Fibroblast of skin of right biceps (primary cell): ENCODE results near the gene FAM131A.

Source experiments
- DNase-seq: peaks from one replicate; pipeline ENCODE4 v3.0.0-alpha.2; 2013

Gene FAM131A

DNA sequence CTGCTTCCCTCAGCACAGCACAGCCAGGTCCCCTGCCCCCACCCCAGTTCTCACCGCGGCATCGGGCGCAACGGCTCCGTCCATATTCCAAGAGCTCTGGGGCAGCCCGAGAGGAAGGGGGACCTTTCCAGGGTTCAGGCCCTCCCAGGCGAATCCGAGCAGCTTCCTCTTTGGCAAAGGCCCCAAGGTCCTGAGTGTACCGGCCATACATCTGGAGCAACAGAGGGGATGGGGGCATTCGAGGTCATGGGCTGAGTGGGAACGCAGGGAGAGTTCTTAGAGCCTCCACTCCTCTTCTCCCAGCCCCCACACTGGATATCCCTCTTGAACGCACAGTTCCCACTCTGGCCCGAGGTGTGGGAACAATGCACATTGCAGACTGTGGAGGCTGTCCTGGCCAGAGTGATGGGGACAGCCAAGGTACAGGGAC lies 21.5 kb downstream of the FAM131A start:
- no peak for DNase-seq

DNA sequence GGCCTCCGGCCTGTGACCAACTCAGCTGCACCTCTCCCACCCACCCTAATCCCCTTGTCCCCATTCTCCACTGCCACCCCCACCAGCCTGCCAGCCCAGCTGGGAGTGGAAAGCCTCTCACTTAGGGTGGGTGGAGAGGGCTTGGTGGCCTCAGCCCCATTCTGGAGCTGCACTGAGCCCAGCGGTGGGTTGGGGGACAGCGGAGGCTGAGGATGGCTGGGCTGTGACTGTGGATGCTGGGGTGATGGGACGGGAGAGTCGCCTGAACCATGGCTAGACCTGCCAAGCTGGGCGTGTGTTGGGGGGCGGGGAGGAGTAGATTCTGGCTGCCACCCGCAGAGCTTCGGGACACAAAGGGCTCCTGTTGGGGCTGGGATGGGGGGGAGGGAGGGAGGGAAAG lies 22.2 kb downstream of the FAM131A start:
- no peak for DNase-seq

DNA sequence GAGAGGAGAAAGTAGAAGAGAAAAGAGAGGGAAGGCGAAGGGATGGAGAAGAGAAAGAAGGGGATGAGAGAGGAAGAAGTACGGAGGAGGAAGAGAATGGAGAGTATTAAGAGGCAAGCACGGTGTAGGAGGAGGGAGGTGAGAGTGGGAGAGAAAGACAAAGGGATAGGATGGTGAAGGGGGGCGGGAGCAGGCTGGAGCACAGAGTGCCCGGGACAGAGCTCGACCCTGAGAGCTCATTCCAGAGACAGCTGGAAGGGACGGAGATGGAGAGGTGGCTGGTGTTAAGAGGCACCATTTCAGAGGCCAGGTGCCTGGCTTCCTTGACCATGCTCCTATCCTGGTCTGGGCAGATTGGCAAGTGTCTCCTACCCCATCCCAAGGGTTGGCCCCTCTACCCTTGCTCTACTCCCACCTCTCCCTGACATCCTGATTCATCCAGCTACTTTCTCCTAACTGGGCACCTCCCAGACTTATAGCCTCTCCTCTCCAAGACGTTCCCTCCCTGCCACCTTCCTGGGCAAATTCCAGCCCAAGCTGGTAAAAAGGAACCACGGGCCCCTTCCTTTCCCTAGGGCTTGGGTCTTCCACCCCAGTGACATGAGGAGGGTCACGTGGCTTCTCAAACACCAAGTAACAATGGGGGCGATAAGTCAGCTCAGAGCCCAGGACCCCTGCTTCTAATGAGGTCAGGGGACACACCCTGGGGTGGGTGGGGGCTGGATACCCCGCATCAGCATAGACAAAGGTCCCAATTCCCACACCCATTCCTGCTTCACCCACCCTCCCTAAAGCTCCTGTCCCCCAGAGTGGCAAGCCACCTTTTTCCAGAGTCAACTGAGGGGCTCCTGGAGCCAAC lies 22.9 kb downstream of the FAM131A start:
- DNase-seq, result no peak

DNA sequence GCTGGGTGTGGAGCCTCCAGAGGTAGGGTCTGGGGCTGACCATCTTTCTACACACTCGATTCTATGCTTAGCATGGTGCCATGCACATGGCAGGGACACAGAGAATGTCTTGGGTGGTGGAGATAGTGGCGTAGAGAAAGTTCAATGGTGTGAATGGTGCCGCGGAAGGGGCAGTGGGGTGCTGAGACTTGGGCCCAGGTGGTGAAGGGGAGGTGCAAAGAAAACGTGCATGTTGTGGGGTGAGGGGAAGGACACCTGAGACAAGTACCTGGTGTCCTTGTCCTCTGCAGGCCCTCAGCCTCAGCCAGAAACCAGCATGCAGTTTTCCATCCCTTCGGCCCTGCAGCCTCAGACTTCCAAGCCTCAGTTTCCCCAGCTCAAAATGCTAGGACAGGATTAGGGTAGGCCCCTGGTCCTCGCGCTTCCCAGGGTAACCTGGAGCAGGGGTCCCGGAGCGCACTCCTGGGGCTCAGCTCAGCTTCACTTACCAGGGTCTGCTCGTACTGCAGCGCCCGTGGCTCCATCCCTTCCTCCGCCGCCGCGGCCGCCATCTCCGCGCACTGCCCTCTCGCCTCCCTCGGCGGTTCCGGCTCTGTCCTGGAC lies 23.6 kb downstream of the FAM131A start:
- no peak for DNase-seq

DNA sequence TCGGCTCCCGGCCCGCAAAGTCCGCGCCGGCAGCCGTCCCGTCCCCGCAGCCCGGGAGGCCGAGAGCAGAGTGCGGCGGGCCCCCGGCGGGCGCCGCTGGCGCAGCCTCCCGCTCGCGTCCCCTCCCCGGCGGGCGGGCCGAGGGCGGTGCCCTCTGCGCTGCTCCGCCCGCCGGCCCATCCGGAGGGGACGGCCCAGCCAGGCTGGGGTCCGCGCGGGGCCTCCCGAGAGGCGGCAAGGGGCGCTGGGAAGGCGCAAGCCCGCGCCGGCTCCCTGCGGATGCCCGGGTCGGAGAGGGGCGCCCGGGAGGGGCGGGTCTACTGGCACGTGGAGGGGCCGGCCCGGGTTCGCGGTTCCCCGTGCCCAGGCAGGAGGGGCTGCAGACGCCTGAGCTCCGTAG lies 24.1 kb downstream of the FAM131A start, which contains the start of the genes CLCN2 and POLR2H:
Gene CLCN2 (minus strand): TSS at position 74 of the 400 bp plus-strand sequence. CDS start 126 bp downstream, outside the sequence.
Gene POLR2H (plus strand): TSS at position 179 of the 400 bp plus-strand sequence. CDS start 1,783 bp downstream, outside the sequence.
- DNase-seq, result peak; percentile 63

DNA sequence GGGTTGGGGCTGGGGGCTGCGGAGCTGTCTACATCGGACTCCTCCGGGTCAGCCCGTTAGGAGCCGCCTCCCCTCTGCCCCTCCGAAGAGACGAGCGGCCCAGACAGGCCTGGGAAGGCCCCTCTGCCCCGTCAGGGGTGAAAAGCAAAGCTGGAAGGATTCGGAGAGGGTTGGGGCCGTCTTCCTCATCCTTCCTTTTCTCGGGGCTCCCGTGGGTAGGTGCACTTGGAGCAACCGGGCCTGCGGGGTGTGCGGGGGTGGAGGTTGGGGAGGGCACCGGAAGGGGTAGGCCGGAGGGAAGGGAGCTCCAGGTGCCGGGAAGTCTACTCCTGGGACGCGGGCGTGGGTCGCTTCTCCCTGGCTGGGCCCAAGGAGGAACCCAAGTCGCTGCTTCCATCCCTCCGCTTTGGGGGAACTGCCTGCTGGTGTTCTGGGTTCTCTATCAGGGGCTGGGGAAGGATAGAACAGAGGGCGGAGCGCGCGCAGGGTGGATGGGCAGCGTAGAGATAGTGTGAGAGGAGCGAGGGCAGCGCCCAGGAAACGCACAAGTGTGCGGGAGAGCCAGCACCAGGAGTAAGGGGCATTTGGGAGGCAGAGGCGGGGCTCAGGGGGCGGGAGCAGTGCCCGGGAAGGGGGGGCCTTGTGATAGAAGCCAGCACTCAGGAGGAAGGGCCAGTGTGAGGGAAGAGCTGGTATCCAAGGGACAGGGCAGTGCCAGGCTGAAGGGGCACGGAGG lies 24.7 kb downstream of the FAM131A start:
- peak; percentile 42 for DNase-seq

DNA sequence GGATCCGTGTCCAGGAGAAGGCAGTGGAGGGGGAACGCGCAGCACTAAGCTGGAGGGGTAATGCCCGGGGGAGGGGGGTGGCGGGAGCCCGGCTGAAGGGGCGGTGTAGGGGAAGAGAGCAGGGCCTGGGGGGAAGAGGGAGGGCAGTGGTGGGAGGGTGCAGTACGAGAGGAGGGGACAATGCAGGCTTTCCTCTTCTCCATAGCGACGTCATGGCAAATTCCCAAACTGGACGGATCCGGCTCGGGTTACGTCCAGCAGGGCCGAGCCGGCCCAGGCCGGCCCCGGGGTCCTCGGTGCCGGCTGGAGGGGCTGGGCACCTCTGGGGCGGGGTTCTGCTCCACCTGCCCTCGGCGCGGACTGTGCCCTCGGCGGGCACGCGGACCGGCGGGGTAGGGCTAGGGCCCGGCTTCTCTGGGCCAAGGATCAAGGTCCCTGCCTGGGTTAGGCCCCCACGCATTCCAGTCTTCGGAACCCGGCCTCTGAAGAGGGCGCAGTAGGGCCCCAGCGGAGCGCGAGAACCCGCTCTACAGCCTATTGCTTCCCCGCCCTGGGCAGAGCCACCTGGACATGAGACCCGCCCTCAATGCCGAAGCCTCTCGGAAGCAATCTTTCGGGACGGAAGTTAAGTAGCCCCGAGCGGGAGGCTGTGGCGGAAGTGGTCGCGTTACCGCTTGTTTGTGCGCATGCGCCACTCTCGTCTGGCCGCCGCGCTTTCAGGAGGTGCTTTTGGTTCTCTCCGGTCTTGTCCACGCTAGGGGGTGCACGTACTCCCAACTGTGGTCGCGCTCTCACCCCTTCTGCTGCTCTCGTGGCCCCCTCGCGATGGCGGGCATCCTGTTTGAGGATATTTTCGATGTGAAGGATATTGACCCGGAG lies 25.5 kb downstream of the FAM131A start:
- DNase-seq, result peak; percentile 97

DNA sequence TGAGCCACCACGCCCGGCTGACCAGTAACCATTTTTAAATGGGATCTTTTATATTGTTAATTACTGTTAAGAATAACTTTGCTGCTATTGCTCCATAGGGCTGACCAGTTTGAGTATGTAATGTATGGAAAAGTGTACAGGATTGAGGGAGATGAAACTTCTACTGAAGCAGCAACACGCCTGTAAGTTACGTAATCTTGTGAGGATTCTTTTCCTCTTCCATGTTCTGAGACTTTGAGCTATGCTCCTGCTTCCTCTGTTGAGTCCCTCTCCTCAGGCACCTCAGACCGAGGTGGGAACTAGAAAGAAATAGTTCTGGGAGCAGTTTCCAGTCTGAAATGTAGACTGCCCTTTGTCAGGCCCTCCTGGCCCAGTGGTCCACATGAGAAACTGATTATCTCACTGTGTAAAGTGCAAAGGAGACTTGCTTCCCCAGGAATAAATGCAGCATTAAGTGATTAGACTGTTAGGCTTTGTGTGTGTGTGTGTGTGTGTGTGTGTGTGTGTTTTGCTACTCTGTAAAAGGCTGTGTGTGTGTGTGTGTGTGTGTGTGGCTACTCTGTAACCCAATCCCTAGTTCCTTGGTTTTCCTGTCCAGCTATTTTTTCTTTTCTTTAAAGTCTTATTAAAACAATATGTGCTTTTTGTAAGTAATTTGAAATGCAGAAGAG lies 29.4 kb downstream of the FAM131A start:
- DNase-seq, result peak; percentile 46

DNA sequence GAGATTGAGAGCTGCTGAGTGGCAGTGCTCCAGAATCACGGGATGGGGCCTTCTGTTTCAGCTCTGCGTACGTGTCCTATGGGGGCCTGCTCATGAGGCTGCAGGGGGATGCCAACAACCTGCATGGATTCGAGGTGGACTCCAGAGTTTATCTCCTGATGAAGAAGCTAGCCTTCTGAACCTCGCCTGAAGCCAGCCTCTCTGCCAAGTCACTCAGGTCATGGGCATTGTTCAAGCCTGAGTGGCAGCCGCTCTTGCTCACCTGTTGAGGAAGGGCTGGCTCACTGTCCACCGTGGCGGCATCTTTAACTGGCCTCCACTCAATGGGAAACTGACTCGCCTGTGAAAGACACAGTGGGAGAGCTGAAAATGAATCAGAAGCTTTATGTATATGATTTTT lies 30.7 kb downstream of the FAM131A start:
- no peak for DNase-seq

DNA sequence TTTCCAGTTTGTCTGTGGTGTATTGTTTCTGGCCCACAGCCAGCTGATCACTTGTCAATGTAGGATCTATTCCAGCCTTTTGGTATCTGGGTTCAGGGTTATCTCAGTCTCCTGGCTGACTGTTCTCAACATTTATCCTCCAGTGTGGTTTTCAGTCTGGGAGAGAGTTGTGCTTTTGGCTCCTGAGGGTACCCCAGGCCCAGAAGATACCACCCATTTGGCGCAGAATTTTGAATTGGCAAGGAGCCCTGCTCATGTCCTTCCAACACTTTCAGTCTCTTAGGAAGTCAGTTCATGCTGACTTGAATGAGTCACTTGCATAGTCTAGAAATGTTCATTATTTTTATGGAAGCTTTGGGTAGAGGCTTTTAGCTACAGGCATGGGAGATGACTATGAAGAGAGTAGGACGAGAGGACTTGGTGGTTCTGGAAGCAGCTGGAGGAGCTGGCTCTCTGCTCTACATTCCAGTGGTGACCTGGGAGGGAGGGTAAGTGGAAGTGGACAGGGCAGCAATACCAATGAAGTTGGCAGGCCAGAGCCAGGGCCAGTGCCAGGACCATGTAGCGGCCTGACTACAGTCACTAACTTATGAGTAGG lies 31.3 kb downstream of the FAM131A start:
- peak; percentile 61 for DNase-seq

DNA sequence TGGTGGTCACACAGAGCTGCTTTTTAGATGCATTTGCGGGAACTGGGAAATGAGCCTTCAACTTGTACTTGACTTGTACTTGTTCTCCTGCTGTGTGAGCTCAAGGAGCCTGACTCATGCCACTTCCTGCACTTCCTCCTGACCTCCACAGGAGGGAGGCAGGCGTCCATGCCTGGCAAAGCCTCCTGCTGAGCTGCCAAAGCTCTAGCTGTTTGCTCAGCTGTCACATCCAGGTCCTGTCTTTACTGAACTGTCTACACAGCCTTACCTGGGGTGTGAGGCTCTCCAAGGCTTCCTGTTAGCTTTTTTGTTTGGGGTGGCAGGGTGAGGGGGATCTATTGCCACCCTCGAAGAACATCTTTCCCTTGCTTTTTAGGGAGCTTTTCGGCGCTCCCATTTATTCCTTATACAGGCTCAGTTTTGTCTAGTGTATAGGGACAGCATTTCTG lies 34.2 kb downstream of the FAM131A start:
- peak; percentile 82 for DNase-seq

DNA sequence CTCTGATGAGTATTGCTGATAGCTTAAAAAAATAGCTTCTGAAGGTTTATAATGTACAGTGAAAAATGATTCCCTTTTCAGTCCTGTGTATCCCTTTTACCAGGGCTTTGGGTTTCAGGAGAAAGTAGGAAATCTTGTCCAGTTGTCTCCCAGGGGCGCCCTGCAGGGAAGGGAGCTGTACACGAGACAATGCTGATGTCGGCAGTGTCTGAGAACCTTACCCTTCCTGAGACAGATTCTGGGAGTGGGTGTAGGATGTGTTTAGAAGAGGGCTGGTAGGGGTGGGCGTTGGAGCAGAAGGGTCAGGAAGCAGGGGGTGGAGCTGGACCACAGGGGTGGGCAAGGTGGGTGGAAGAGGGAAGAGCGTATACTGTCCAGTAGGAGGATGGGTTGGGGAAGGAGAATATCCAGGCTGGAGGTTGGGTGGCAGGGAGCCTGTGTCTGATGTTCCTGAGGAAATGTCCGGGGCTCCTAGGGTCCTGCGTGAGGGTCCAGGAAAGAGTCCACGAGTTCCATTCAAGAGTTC lies 35.0 kb downstream of the FAM131A start:
- DNase-seq, result no peak

DNA sequence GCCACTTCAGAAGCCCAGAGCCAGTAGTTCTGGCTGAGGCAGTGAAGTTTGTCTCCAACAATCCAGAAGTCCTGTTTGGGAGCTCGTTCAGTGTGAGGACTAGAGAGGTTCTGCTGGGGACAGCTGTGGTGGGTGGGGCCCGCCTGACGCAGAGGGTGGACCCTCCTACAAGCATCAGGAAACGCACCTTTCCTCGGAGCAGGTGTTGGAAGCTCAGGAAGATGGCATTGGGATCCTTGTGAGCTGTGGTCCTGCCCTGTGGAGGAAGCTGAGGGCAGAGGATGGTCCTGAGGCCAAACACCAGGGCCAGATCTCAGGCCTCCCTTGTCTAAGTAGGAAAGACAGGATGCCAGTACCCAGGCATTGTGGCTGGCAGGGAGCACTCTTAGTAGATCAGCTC lies 35.5 kb downstream of the FAM131A start:
- DNase-seq, result no peak

DNA sequence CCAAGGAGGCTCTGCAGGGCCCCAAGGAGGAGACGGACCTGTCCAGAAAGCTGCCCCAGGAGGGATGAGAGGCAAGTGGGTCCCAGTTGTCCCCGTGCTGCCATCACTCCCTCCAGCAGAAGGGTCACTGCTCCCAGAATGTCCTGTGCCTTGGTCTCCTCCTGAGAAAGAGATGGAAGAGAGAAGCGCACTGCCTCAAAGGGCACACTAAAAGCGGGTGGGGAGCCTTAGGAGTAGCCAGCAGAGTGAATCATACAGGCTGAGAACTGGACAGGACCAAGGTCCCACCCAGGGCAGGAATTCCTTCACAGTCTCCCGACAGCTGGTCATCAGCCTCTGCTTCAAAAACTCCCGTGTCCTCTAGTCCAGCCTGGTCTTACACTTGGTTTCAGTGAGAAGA lies 36.0 kb downstream of the FAM131A start:
- DNase-seq, result no peak

DNA sequence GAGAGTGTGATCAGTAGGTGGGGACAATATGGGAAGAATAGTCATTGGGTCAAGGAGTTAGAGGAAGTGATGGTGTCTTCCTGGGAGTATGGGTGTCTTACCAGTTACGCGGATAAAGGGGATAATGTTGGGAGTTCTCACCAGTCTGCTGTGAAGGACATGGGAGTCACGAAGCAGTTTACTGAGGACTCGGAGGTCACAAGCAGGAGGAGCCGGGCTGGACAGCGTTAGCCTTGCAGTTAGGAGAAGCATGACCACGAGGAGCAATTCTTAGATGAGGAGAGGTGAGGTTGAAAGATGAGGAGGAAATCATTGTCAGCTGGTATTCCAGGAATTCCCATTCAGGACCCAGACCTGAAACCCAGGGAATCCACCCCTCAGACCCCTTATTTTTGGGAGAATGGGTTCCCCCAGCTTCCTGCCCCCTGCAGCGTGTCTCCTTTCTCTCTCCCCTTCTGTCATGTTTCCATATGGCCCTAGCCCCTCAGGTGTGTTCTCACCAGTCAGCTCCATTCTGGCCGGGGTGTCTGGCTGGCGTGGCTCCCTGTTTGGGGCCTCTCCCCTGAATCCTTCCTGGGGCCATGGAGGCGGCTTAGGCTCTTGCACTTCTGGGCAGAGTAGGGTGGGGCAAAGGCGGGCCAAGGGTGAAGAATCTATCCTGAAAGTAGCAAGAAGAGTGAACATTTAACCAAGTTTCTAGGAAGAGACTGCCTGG lies 38.5 kb downstream of the FAM131A start:
- DNase-seq, result no peak

DNA sequence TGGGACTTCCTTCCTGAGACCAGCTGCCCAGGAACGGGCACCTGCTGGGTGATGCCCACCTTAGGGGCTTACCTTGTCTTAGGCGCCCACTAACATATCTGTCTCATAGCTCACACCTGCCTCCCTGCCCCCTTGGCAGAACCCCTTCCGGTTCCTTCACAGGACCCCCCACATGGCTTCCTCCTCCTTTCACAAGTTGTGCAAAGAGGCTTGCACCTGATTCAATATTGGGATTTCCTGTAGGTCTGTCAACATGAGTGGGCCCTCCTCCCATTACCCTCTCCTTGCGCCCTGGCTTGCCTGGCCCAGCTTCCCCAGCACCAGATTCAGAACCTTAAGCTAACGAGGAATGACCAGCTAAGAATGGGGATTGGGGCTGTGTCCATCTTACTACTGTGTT lies 40.0 kb downstream of the FAM131A start:
- DNase-seq, result no peak

DNA sequence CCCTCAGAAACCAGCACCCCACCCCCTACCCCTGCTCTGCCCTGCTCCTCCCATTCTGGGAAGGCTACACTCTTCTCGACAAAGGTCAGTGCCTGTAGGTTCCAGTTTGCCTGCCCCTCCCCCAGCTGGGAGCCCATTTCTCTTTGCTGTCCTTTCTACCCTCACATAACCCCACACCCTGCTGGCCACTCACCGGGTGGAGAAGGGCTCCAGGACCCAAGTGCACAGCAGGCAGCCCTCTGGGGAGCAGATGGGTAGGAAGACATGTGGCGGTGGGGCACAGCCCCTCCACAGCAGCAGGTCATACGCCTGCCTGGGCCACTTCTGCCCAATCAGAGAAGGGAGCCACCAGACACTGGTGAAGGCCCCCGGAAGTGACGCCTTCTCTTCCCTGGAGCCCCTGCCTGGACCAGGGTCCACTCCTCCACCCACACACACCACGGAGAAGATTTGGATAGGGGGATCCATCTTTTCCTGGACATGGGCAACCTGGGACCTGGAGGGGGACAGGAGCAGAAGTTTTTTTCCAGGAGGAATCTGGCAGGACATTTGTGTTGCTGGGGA lies 40.6 kb downstream of the FAM131A start, which contains the start of gene THPO:
Gene THPO (minus strand): TSS at position 326 of the 564 bp plus-strand sequence. CDS start 1,948 bp downstream, outside the sequence.
- DNase-seq, result no peak

DNA sequence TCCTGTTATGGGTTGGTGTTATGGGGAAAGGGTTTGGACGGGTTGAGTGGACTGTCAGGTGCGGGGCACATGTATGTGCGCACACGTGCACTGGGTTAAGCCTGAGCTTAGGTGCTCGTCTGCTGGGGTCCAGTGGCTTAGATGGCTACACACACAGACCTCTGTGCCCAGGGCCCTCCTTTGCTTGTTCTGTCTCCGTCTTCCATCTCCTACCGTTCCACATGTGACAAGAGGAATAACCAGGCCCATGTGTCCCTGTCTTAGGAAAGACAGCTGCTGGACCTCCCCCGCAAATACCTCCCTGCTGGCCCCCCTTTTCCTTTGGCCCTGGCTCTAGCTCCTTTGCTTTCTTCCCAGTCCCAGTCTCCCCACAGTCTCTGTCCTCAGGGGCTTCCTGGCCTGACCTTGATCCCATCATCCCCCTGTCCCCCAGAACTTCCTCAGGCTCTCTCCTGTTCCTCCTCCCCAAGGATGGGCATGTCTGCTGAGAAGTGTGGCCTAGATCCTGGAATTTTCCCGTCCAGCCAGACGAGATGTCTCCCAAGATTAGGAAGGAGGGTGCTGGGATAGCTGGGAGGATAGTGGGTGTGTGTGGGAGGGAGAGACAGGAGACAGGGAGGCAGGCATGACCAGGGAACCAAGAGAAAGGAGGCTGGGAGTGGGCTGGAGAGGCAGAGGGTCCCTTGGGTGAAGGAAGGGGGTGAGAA lies 41.4 kb downstream of the FAM131A start:
- no peak for DNase-seq
